Naive B cell (primary cell): ENCODE results near the gene SPACA6. TPM values are rescaled to one million over a fixed set of nuclear protein-coding genes. Genes with fewer than 3 reads are reported as not detected.
"Not testable (repeated sequence)": the region's sequence is repeated elsewhere in the genome, so short reads cannot be mapped to it uniquely, and the experiment has no call there.

Experiments
- ATAC-seq, 2 donors: fragments of 150-1000 bp; cut with Tn5 transposase; 2 replicates each; pipeline ENCODE4 v1.10.0; 2021; ENCODE audit warnings: low read depth in 2 of 2, mild to moderate bottlenecking in 2 of 2, moderate library complexity in 2 of 2
- DNase-seq: peaks from one replicate; pipeline ENCODE4 v3.0.0; 2022
- H3K27ac Mint-ChIP-seq, 6 donors: one replicate each; pipeline ENCODE4 v1.8.0; 2020 to 2022; ENCODE audit warnings: mild to moderate bottlenecking in 6 of 6, mixed read lengths in 6 of 6, moderate library complexity in 5 of 6, inconsistent platforms in 2 of 6
- H3K27me3 Mint-ChIP-seq, 3 donors: one replicate each; pipeline ENCODE4 v1.8.0; 2021 to 2022; ENCODE audit warnings: mixed read lengths in 3 of 3, mild to moderate bottlenecking in 1 of 3
- H3K36me3 Mint-ChIP-seq, 2 donors: one replicate each; pipeline ENCODE4 v1.8.0; 2020 to 2022; ENCODE audit warnings: mixed read lengths in 2 of 2, inconsistent platforms in 1 of 2, mild to moderate bottlenecking in 1 of 2
- H3K4me1 Mint-ChIP-seq, 3 donors: one replicate each; pipeline ENCODE4 v1.8.0; 2020 to 2022; ENCODE audit warnings: mixed read lengths in 3 of 3, inconsistent platforms in 1 of 3, mild to moderate bottlenecking in 1 of 3, moderate library complexity in 1 of 3
- H3K4me3 Mint-ChIP-seq, 8 donors: one replicate each; pipeline ENCODE4 v1.8.0; 2020 to 2022; ENCODE audit warnings: mild to moderate bottlenecking in 8 of 8, mixed read lengths in 8 of 8, moderate library complexity in 8 of 8, inconsistent platforms in 2 of 8
- H3K9me3 Mint-ChIP-seq, 7 donors: one replicate each; pipeline ENCODE4 v1.8.0; 2020 to 2022; ENCODE audit warnings: mixed read lengths in 7 of 7, mild to moderate bottlenecking in 5 of 7, inconsistent platforms in 2 of 7, moderate library complexity in 1 of 7
- polyA plus RNA-seq, 6 donors: library from polyadenylated mRNA; unstranded; fragments of 300-500 nt; fragmentation: Illumina TruSeq; gene quantifications; one replicate each; pipeline ENCODE4 v1.2.3, GENCODE V29; 2021; ENCODE audit warnings: low read depth in 6 of 6

Gene SPACA6
- 1 to 10 TPM in 5 of 6 donors, under 1 TPM in 1; 0.85 to 6.8 (median 3.6) TPM for polyA plus RNA-seq

- peaks cover 0 to 17% of the 10 kb centered on the region in 2 donors for H3K36me3 Mint-ChIP-seq
- ATAC-seq = no peak
- H3K4me3 Mint-ChIP-seq = peak within 1 kb of the TSS in 3 of 8 donors; percentile 20 to 63 (median 25)
- peaks cover 17 to 87% (median 68%) of the 10 kb centered on the region in 3 donors for H3K27me3 Mint-ChIP-seq
- peak within 1 kb of the TSS in 2 of 6 donors; percentile 24 to 65 for H3K27ac Mint-ChIP-seq
- no peaks in the 10 kb centered on the region for H3K9me3 Mint-ChIP-seq
- H3K4me1 Mint-ChIP-seq = peaks cover 16 to 26% (median 16%) of the 10 kb centered on the region in 3 donors
- DNase-seq = no peak
These were observed at the start of gene SPACA6 for GRCh38 chr19:51693260-51693659. Gene SPACA6, plus strand, starts transcription at chr19:51693330. Its CDS starts 197 bp downstream, at chr19:51693527.

GRCh38 chr19:51644636-51645271, 48.4 kb upstream of the SPACA6 start:
- peak; percentile 56 for DNase-seq
- Mint-ChIP-seq H3K9me3 (no peaks in the 10 kb centered on the region), H3K27ac (peak overlapping the region; percentile 87 to 99 (median 96)), H3K4me3 (peak overlapping the region; percentile 90 to 99 (median 94)), H3K4me1 (peaks cover 50 to 80% (median 52%) of the 10 kb centered on the region in 3 donors), H3K36me3 (peaks cover 20 to 24% of the 10 kb centered on the region in 2 donors), H3K27me3 (no peaks in the 10 kb centered on the region)
- ATAC-seq = peak; percentile 70

- ATAC-seq = peak; percentile 46 to 47
- peak within 1 kb of the TSS; percentile 90 to 99 (median 94) for H3K4me3 Mint-ChIP-seq
- peak within 1 kb of the TSS; percentile 87 to 99 (median 98) for H3K27ac Mint-ChIP-seq
- DNase-seq = peak; percentile 40
- H3K9me3 Mint-ChIP-seq, H3K27me3 Mint-ChIP-seq: not testable (repeated sequence)
- peaks cover 54 to 78% (median 55%) of the 10 kb centered on the region in 3 donors for H3K4me1 Mint-ChIP-seq
- H3K36me3 Mint-ChIP-seq = peaks cover 14 to 16% of the 10 kb centered on the region in 2 donors
These were observed 46.4 kb upstream of the SPACA6 start, which contains the start of gene SIGLEC14 for GRCh38 chr19:51646730-51647129. Gene SIGLEC14, minus strand, starts transcription at chr19:51646825. Its CDS starts 66 bp downstream, at chr19:51646759.

- peaks cover 13% of the 10 kb centered on the region in 2 donors for H3K36me3 Mint-ChIP-seq
- peak overlapping the region in 7 of 8 donors; percentile 79 to 95 (median 91) for H3K4me3 Mint-ChIP-seq
- DNase-seq (no peak), ATAC-seq (no peak)
- H3K27ac Mint-ChIP-seq = peak overlapping the region; percentile 36 to 98 (median 94)
- peaks cover 0 to 6% (median 0%) of the 10 kb centered on the region in 7 donors for H3K9me3 Mint-ChIP-seq
- H3K4me1 Mint-ChIP-seq = peaks cover 58 to 78% (median 61%) of the 10 kb centered on the region in 3 donors
- no peaks in the 10 kb centered on the region for H3K27me3 Mint-ChIP-seq
These were observed 45.8 kb upstream of the SPACA6 start for GRCh38 chr19:51647318-51647717.

- ATAC-seq = peak; percentile 91
- no peaks in the 10 kb centered on the region for H3K36me3 Mint-ChIP-seq
These were observed 41.8 kb upstream of the SPACA6 start for GRCh38 chr19:51651216-51651846.

GRCh38 chr19:51652266-51652665, 40.9 kb upstream of the SPACA6 start:
- Mint-ChIP-seq H3K4me1 (peaks cover 52 to 69% (median 63%) of the 10 kb centered on the region in 3 donors), H3K9me3 (peaks cover 0 to 8% (median 0%) of the 10 kb centered on the region in 7 donors), H3K27ac (peak overlapping the region; percentile 61 to 97 (median 90)), H3K4me3 (peak overlapping the region in 6 of 8 donors; percentile 21 to 78 (median 60)), H3K27me3 (no peaks in the 10 kb centered on the region), H3K36me3 (no peaks in the 10 kb centered on the region)
- ATAC-seq (no peak), DNase-seq (no peak)

More at GRCh38 chr19:51651216-51651846, 41.8 kb upstream of the SPACA6 start:
- Mint-ChIP-seq H3K4me1 (peaks cover 48 to 65% (median 62%) of the 10 kb centered on the region in 3 donors), H3K4me3 (peak overlapping the region; percentile 48 to 83 (median 70)), H3K27ac (peak overlapping the region; percentile 64 to 97 (median 90)), H3K27me3 (no peaks in the 10 kb centered on the region), H3K9me3 (peaks cover 0 to 8% (median 0%) of the 10 kb centered on the region in 7 donors)
- peak; percentile 82 for DNase-seq

- Mint-ChIP-seq H3K27me3 (no peaks in the 10 kb centered on the region), H3K27ac (peak overlapping the region in 3 of 6 donors; percentile 29 to 84 (median 52)), H3K4me1 (peaks cover 52 to 70% (median 58%) of the 10 kb centered on the region in 3 donors), H3K36me3 (no peaks in the 10 kb centered on the region), H3K4me3 (no peak overlapping the region), H3K9me3 (peaks cover 0 to 8% (median 0%) of the 10 kb centered on the region in 7 donors)
- no peak for DNase-seq
- ATAC-seq = no peak
These were observed 40.0 kb upstream of the SPACA6 start for GRCh38 chr19:51653162-51653561.

- Mint-ChIP-seq H3K9me3 (peaks cover 0 to 8% (median 0%) of the 10 kb centered on the region in 7 donors), H3K27me3 (peaks cover 0 to 3% (median 0%) of the 10 kb centered on the region in 3 donors), H3K27ac (no peak overlapping the region), H3K36me3 (no peaks in the 10 kb centered on the region), H3K4me1 (peaks cover 46 to 58% (median 49%) of the 10 kb centered on the region in 3 donors), H3K4me3 (peak overlapping the region in 1 of 8 donors; percentile 27)
- DNase-seq (no peak), ATAC-seq (no peak)
These were observed 38.3 kb upstream of the SPACA6 start for GRCh38 chr19:51654783-51655182.

- Mint-ChIP-seq H3K27ac (no peak overlapping the region), H3K27me3 (peaks cover 32 to 41% (median 35%) of the 10 kb centered on the region in 3 donors), H3K36me3 (no peaks in the 10 kb centered on the region), H3K9me3 (peaks cover 0 to 5% (median 3%) of the 10 kb centered on the region in 7 donors), H3K4me1 (peaks cover 10 to 12% (median 10%) of the 10 kb centered on the region in 3 donors), H3K4me3 (no peak overlapping the region)
- DNase-seq (peak; percentile 67), ATAC-seq (peak; percentile 56 to 82)
These were observed 32.0 kb upstream of the SPACA6 start for GRCh38 chr19:51660975-51661600.

GRCh38 chr19:51663650-51664049, 29.5 kb upstream of the SPACA6 start:
- no peak for DNase-seq
- Mint-ChIP-seq H3K4me3 (no peak overlapping the region), H3K36me3 (no peaks in the 10 kb centered on the region), H3K9me3 (peaks cover 0 to 8% (median 3%) of the 10 kb centered on the region in 7 donors), H3K27ac (no peak overlapping the region), H3K4me1 (peaks cover 0 to 4% (median under 1%) of the 10 kb centered on the region in 3 donors), H3K27me3 (peaks cover 46 to 55% (median 46%) of the 10 kb centered on the region in 3 donors)
- ATAC-seq = no peak

- H3K36me3 Mint-ChIP-seq = no peaks in the 10 kb centered on the region
- H3K27me3 Mint-ChIP-seq = peaks cover 46 to 55% (median 46%) of the 10 kb centered on the region in 3 donors
- H3K4me3 Mint-ChIP-seq = no peak overlapping the region
- DNase-seq (no peak), ATAC-seq (no peak)
- peaks cover 0 to 4% (median 0%) of the 10 kb centered on the region in 3 donors for H3K4me1 Mint-ChIP-seq
- H3K27ac Mint-ChIP-seq = no peak overlapping the region
- peaks cover 0 to 8% (median 3%) of the 10 kb centered on the region in 7 donors for H3K9me3 Mint-ChIP-seq
These were observed 29.0 kb upstream of the SPACA6 start for GRCh38 chr19:51664131-51664530.

GRCh38 chr19:51664997-51665396, 28.1 kb upstream of the SPACA6 start:
- DNase-seq (no peak), ATAC-seq (no peak)
- Mint-ChIP-seq H3K27me3 (peaks cover 46 to 55% (median 53%) of the 10 kb centered on the region in 3 donors), H3K9me3 (peaks cover 0 to 12% (median 5%) of the 10 kb centered on the region in 7 donors), H3K4me3 (no peak overlapping the region), H3K36me3 (no peaks in the 10 kb centered on the region), H3K27ac (no peak overlapping the region), H3K4me1 (peaks cover 0 to 4% (median 0%) of the 10 kb centered on the region in 3 donors)

- no peak for ATAC-seq
- no peak for DNase-seq
- H3K27me3 Mint-ChIP-seq = peaks cover 36 to 48% (median 40%) of the 10 kb centered on the region in 3 donors
- no peaks in the 10 kb centered on the region for H3K36me3 Mint-ChIP-seq
- no peak overlapping the region for H3K4me3 Mint-ChIP-seq
- H3K27ac Mint-ChIP-seq = no peak overlapping the region
- H3K4me1 Mint-ChIP-seq = no peaks in the 10 kb centered on the region
- H3K9me3 Mint-ChIP-seq = peaks cover 0 to 14% (median 5%) of the 10 kb centered on the region in 7 donors
These were observed 24.9 kb upstream of the SPACA6 start for GRCh38 chr19:51668216-51668615.
